Measurements from ENCODE around the gene PTPRG. TPM values are rescaled to one million over a fixed set of nuclear protein-coding genes. Genes with fewer than 3 reads are reported as not detected.
A peak's percentile ranks its signal among the peaks of the same experiment; 100 is the strongest.

The PTPRG gene
- polyA plus RNA-seq (2013): 11.0 and 11.9 TPM in 2 replicates

DNA sequence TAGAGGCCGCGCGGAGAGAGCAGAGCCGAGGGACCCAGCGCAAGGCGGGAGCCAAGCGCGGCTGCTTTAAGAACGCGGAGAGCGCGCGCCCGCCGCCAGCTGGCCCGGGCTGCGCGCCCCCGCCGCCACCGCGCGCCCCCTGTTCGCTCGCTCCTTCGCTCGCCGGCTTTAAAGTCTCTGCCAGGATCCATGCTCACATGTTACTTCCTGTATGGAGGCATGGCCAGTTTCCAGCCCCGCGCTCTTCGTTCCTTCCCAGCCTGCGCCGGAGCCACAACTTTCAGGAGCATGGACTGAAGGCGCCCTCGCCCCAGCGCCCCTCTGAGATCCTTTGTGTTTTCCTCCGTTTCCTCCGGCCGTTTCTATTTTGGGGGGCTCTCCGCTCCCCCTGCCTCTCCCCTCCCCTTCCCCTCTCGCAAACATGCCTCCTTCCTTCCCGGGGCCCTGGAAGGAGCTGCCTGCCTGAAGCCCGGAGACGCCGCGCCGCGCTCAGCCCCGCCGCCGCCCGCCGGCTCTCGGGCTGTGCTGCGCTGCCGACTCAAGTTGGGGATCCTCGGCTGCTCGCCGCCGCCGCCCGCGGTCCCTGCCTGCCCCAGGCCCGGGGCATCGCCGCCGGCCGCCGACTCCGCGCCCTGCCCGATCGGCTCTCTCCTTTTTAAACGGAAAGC, at the start of gene PTPRG:
PTPRG (plus strand) TSS at position 198 of the 668 bp plus-strand sequence. CDS start 717 bp downstream, outside the sequence.
- Histone ChIP-seq H3K4ac (ENCODE audit: low read depth, low read length) (peak within 1 kb of the TSS; percentile 81), H2BK5ac (ENCODE audit: low read depth, low read length, poor library complexity) (peak within 1 kb of the TSS; percentile 90), H3K4me3 (ENCODE audit: low read depth, low read length) (peak within 1 kb of the TSS; percentile 78), H3K4me2 (ENCODE audit: low read length) (peak within 1 kb of the TSS; percentile 88), H2BK12ac (ENCODE audit: low read length) (peak within 1 kb of the TSS; percentile 43), H3K14ac (ENCODE audit: low read length) (peak within 1 kb of the TSS; percentile 90), H3K9me3 (ENCODE audit: insufficient read depth, low read depth, low read length) (peaks cover 3% of the 10 kb centered on the region), H3K9ac (ENCODE audit: low read length) (peak within 1 kb of the TSS; percentile 87), H4K8ac (ENCODE audit: low read depth, low read length) (peak within 1 kb of the TSS; percentile 91), H3K79me1 (ENCODE audit: low read length) (peaks cover 21% of the 10 kb centered on the region), H2AK5ac (ENCODE audit: low read length) (no peak within 1 kb of the TSS), H2BK120ac (ENCODE audit: insufficient read depth, low read length, poor library complexity) (peak within 1 kb of the TSS; percentile 94), H4K91ac (ENCODE audit: low read depth, low read length) (peak within 1 kb of the TSS; percentile 79), H3K23ac (ENCODE audit: low read length) (no peak within 1 kb of the TSS), H3K27ac (ENCODE audit: low read depth, low read length) (peak within 1 kb of the TSS; percentile 86), H2AFZ (ENCODE audit: insufficient read depth, low read length, poor library complexity) (peak within 1 kb of the TSS; percentile 92), H3K27me3 (ENCODE audit: insufficient read depth, low read length) (peaks cover 2% of the 10 kb centered on the region), H4K12ac (ENCODE audit: low read depth, low read length) (peak within 1 kb of the TSS; percentile 67), H3K36me3 (ENCODE audit: control insufficient read depth in 1 of 2, insufficient read depth in 2 of 2, low read length in 2 of 2) (no peaks in the 10 kb centered on the region), H3K4me1 (ENCODE audit: control insufficient read depth in 1 of 2, insufficient read depth in 2 of 2, low read length in 2 of 2) (peaks cover 14 to 27% of the 10 kb centered on the region in 2 experiments), H3K18ac (ENCODE audit: low read length) (peak within 1 kb of the TSS; percentile 90), H3K79me2 (ENCODE audit: control insufficient read depth, insufficient read depth, low read length, poor library complexity) (peaks cover 14% of the 10 kb centered on the region)
- WGBS (ENCODE audit: extremely low coverage, insufficient coverage, insufficient read length): no CpG with 5 or more reads among the region's 74 CpGs
- peak; percentile 79 to 95 for DNase-seq

DNA sequence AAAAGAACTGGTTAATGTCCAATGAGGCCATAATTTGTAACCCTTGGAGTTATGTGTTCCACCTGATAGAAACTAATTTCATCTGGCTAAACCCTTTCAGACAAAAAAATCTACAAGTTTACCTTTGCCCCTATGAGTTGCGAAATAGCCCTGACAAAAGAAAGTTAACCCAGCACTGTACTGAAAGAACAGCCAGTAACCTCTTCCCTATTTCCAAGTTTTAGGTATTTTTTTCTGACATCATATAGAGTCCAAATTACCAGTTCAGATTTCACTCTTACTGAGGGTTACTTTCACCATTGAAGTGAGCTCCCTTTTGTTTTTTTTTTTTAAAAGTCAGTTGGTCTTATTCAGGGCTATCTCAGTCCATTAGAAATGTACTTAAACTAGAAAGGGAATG, 42.8 kb upstream of the PTPRG start:
- Histone ChIP-seq H3K4ac (ENCODE audit: low read depth, low read length) (no peak overlapping the region), H3K79me2 (ENCODE audit: control insufficient read depth, insufficient read depth, low read length, poor library complexity) (no peaks in the 10 kb centered on the region), H3K4me2 (ENCODE audit: low read length) (no peak overlapping the region), H3K4me1 (ENCODE audit: control insufficient read depth in 1 of 2, insufficient read depth in 2 of 2, low read length in 2 of 2) (peaks cover 0 to 2% of the 10 kb centered on the region in 2 experiments), H4K91ac (ENCODE audit: low read depth, low read length) (no peak overlapping the region), H4K12ac (ENCODE audit: low read depth, low read length) (no peak overlapping the region), H3K18ac (ENCODE audit: low read length) (no peak overlapping the region), H2BK12ac (ENCODE audit: low read length) (no peak overlapping the region), H2BK120ac (ENCODE audit: insufficient read depth, low read length, poor library complexity) (no peak overlapping the region), H3K27me3 (ENCODE audit: insufficient read depth, low read length) (no peaks in the 10 kb centered on the region), H3K27ac (ENCODE audit: low read depth, low read length) (no peak overlapping the region), H3K9me3 (ENCODE audit: insufficient read depth, low read depth, low read length) (no peaks in the 10 kb centered on the region), H3K4me3 (ENCODE audit: low read depth, low read length) (no peak overlapping the region), H3K23ac (ENCODE audit: low read length) (no peak overlapping the region), H4K8ac (ENCODE audit: low read depth, low read length) (no peak overlapping the region), H2BK5ac (ENCODE audit: low read depth, low read length, poor library complexity) (no peak overlapping the region), H3K14ac (ENCODE audit: low read length) (no peak overlapping the region), H3K36me3 (ENCODE audit: control insufficient read depth in 1 of 2, insufficient read depth in 2 of 2, low read length in 2 of 2) (no peaks in the 10 kb centered on the region), H2AK5ac (ENCODE audit: low read length) (no peak overlapping the region), H2AFZ (ENCODE audit: insufficient read depth, low read length, poor library complexity) (no peak overlapping the region), H3K9ac (ENCODE audit: low read length) (no peak overlapping the region), H3K79me1 (ENCODE audit: low read length) (peaks cover 2% of the 10 kb centered on the region)
- no CpG with 5 or more reads among the region's 1 CpG for WGBS (ENCODE audit: extremely low coverage, insufficient coverage, insufficient read length)
- peak; percentile 13 to 59 for DNase-seq

DNA sequence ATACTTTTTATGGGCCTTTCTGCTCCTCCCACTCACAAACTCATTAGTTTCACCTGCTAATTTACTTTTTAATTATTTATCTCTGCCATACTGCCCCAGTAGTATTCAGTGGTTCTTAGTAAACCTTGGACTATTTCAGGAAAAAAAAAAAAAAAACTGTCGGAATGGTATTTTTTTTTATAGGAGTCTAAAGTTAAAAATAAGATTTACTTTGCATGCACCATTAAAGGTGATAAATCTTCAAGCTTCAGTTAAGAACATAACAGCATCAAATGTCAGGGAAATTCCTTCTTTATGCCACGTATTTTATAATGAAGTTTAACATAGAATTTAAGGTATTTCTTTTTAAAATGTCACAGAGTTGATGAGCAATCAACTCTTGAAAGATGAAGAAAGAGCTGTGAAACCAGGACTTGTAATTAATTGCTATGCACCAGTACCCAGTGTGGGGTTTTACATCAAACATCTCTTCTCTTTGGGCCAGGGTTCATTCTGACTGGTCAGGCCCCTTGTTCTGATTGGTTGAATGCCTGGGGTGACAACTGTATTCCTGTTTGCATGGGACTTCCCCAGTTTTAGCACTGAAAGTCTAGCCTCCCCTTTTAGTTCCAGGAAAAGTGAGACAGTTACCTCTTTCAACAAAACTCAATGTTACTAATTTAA, 40.3 kb upstream of the PTPRG start:
- H2BK120ac ChIP-seq (ENCODE audit: insufficient read depth, low read length, poor library complexity): no peak overlapping the region
- no peak overlapping the region for H3K4ac ChIP-seq (ENCODE audit: low read depth, low read length)
- no peak overlapping the region for H2AK5ac ChIP-seq (ENCODE audit: low read length)
- no CpG with 5 or more reads among the region's 2 CpGs for WGBS (ENCODE audit: extremely low coverage, insufficient coverage, insufficient read length)
- no peak overlapping the region for H4K12ac ChIP-seq (ENCODE audit: low read depth, low read length)
- no peak overlapping the region for H2AFZ ChIP-seq (ENCODE audit: insufficient read depth, low read length, poor library complexity)
- H3K36me3 ChIP-seq (ENCODE audit: control insufficient read depth in 1 of 2, insufficient read depth in 2 of 2, low read length in 2 of 2): no peaks in the 10 kb centered on the region
- H3K14ac ChIP-seq (ENCODE audit: low read length): no peak overlapping the region
- H4K8ac ChIP-seq (ENCODE audit: low read depth, low read length): no peak overlapping the region
- H3K27me3 ChIP-seq (ENCODE audit: insufficient read depth, low read length): no peaks in the 10 kb centered on the region
- H2BK12ac ChIP-seq (ENCODE audit: low read length): no peak overlapping the region
- H3K9ac ChIP-seq (ENCODE audit: low read length): no peak overlapping the region
- H3K23ac ChIP-seq (ENCODE audit: low read length): no peak overlapping the region
- H3K79me1 ChIP-seq (ENCODE audit: low read length): peaks cover 2% of the 10 kb centered on the region
- H3K4me1 ChIP-seq (ENCODE audit: control insufficient read depth in 1 of 2, insufficient read depth in 2 of 2, low read length in 2 of 2): peaks cover 0 to 2% of the 10 kb centered on the region in 2 experiments
- no peak overlapping the region for H3K4me2 ChIP-seq (ENCODE audit: low read length)
- no peak overlapping the region for H3K27ac ChIP-seq (ENCODE audit: low read depth, low read length)
- no peak overlapping the region for H2BK5ac ChIP-seq (ENCODE audit: low read depth, low read length, poor library complexity)
- H3K18ac ChIP-seq (ENCODE audit: low read length): no peak overlapping the region
- no peak overlapping the region for H4K91ac ChIP-seq (ENCODE audit: low read depth, low read length)
- DNase-seq: no peak
- no peak overlapping the region for H3K4me3 ChIP-seq (ENCODE audit: low read depth, low read length)
- H3K79me2 ChIP-seq (ENCODE audit: control insufficient read depth, insufficient read depth, low read length, poor library complexity): no peaks in the 10 kb centered on the region
- no peaks in the 10 kb centered on the region for H3K9me3 ChIP-seq (ENCODE audit: insufficient read depth, low read depth, low read length)

DNA sequence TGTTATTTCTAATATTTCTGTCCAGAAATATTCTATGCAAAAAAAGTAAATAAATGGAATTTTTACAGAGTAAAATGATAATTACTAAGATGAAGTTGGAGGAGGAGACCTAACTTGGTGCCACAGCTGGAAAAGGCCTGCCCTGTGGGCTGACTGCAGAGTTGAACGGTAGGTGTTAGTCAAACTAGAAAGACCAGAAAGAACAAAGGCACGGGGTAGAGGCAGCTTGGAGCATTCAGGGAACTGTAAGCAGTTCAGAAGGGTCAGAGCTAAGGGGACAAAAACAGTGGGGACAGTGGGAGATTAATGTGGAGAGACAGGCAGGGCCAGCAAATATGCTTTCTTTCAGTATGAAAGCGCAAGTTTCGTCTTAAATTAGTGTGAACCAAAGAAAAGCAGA, 39.3 kb upstream of the PTPRG start:
- no CpG with 5 or more reads among the region's 4 CpGs for WGBS (ENCODE audit: extremely low coverage, insufficient coverage, insufficient read length)
- Histone ChIP-seq H2AFZ (ENCODE audit: insufficient read depth, low read length, poor library complexity) (no peak overlapping the region), H2BK5ac (ENCODE audit: low read depth, low read length, poor library complexity) (no peak overlapping the region), H2BK120ac (ENCODE audit: insufficient read depth, low read length, poor library complexity) (no peak overlapping the region), H3K4me2 (ENCODE audit: low read length) (no peak overlapping the region), H3K79me2 (ENCODE audit: control insufficient read depth, insufficient read depth, low read length, poor library complexity) (no peaks in the 10 kb centered on the region), H4K91ac (ENCODE audit: low read depth, low read length) (no peak overlapping the region), H3K4me1 (ENCODE audit: control insufficient read depth in 1 of 2, insufficient read depth in 2 of 2, low read length in 2 of 2) (peaks cover under 1 to 2% of the 10 kb centered on the region in 2 experiments), H3K36me3 (ENCODE audit: control insufficient read depth in 1 of 2, insufficient read depth in 2 of 2, low read length in 2 of 2) (no peaks in the 10 kb centered on the region), H3K23ac (ENCODE audit: low read length) (no peak overlapping the region), H2BK12ac (ENCODE audit: low read length) (no peak overlapping the region), H3K9ac (ENCODE audit: low read length) (no peak overlapping the region), H3K18ac (ENCODE audit: low read length) (no peak overlapping the region), H3K4ac (ENCODE audit: low read depth, low read length) (no peak overlapping the region), H3K9me3 (ENCODE audit: insufficient read depth, low read depth, low read length) (no peaks in the 10 kb centered on the region), H3K4me3 (ENCODE audit: low read depth, low read length) (no peak overlapping the region), H3K79me1 (ENCODE audit: low read length) (peaks cover 2% of the 10 kb centered on the region), H3K27ac (ENCODE audit: low read depth, low read length) (no peak overlapping the region), H4K8ac (ENCODE audit: low read depth, low read length) (no peak overlapping the region), H2AK5ac (ENCODE audit: low read length) (no peak overlapping the region), H3K14ac (ENCODE audit: low read length) (no peak overlapping the region), H4K12ac (ENCODE audit: low read depth, low read length) (no peak overlapping the region), H3K27me3 (ENCODE audit: insufficient read depth, low read length) (no peaks in the 10 kb centered on the region)
- no peak for DNase-seq
